Right ventricle myocardium superior (tissue), 1 donor: ENCODE measurements around the gene TMEM38A. TPM values are rescaled to one million over a fixed set of nuclear protein-coding genes. Genes with fewer than 3 reads are reported as not detected.
"Not testable (repeated sequence)": the region's sequence is repeated elsewhere in the genome, so short reads cannot be mapped to it uniquely, and the experiment has no call there.

Experiments used
- ATAC-seq: fragments of 200-7000 bp; cut with Tn5 transposase; one replicate; pipeline ENCODE4 v1.9.1; 2020; ENCODE audit warnings: mild to moderate bottlenecking; ENCODE audit not compliant: poor library complexity
- DNase-seq: peaks from one replicate; pipeline ENCODE4 v3.0.0-alpha.2; 2020
- intact Hi-C: fragments of 100-400 bp; cut with DNase I; formaldehyde crosslinking; loops from one replicate; pipeline ENCODE4 v1.11.2; 2022
- total RNA-seq: library from RNA; stranded (reverse); fragmentation: NEBNext Ultra II Directional; extraction: Animal tissue kit (Norgen Biotek cat#: 25700); gene quantifications from one replicate; pipeline ENCODE4 v1.2.1, GENCODE V29; 2021
- donor health status: DM: no; HTN: yes; CAD: no; lungs with severe emphysema.

The TMEM38A gene
- total RNA-seq, 1 donor from 2014 or later, result 44.6 TPM

GRCh38 chr19:16661480-16662034, 618 bp downstream of the TMEM38A start:
- DNase-seq (peak; percentile 78), ATAC-seq (peak; percentile 14)
- intact Hi-C loops, result no loop called here

GRCh38 chr19:16668176-16668575, 7.2 kb downstream of the TMEM38A start:
- ATAC-seq (no peak), DNase-seq (no peak)
- intact Hi-C loops, result no loop called here

- intact Hi-C loops, DNase-seq, ATAC-seq: not testable (repeated sequence)
These were observed 7.8 kb downstream of the TMEM38A start for GRCh38 chr19:16668702-16669101.

- no peak for DNase-seq
- no peak for ATAC-seq
- intact Hi-C loops, result no loop called here
These were observed 9.4 kb downstream of the TMEM38A start for GRCh38 chr19:16670291-16670690.

- DNase-seq, result peak; percentile 61
- peak; percentile 94 for ATAC-seq
These were observed 10.8 kb downstream of the TMEM38A start for GRCh38 chr19:16671652-16672274.

GRCh38 chr19:16673231-16673630, 12.3 kb downstream of the TMEM38A start:
- ATAC-seq (no peak), DNase-seq (no peak)
- intact Hi-C loops, result no loop called here

More at GRCh38 chr19:16671652-16672274, 10.8 kb downstream of the TMEM38A start:
- intact Hi-C loops, result no loop called here

- DNase-seq, intact Hi-C loops, ATAC-seq: not testable (repeated sequence)
These were observed 12.9 kb downstream of the TMEM38A start for GRCh38 chr19:16673839-16674238.

GRCh38 chr19:16676101-16676798, 15.3 kb downstream of the TMEM38A start:
- ATAC-seq (no peak), DNase-seq (no peak)
- intact Hi-C loops, result no loop called here

GRCh38 chr19:16677055-16677454, 16.1 kb downstream of the TMEM38A start:
- intact Hi-C loops, result no loop called here
- no peak for ATAC-seq
- DNase-seq, result no peak

- DNase-seq (no peak), ATAC-seq (no peak)
- intact Hi-C loops, result no loop called here
These were observed 17.6 kb downstream of the TMEM38A start for GRCh38 chr19:16678498-16678897.

- DNase-seq (no peak), ATAC-seq (no peak)
- intact Hi-C loops, result no loop called here
These were observed 18.9 kb downstream of the TMEM38A start for GRCh38 chr19:16679811-16680210.

GRCh38 chr19:16682539-16682938, 21.6 kb downstream of the TMEM38A start:
- intact Hi-C loops, result no loop called here
- no peak for ATAC-seq
- no peak for DNase-seq

- ATAC-seq, result no peak
- intact Hi-C loops, result no loop called here
- no peak for DNase-seq
These were observed 23.3 kb downstream of the TMEM38A start for GRCh38 chr19:16684216-16684615.

GRCh38 chr19:16688084-16688483, 27.1 kb downstream of the TMEM38A start:
- DNase-seq (no peak), ATAC-seq (no peak)
- intact Hi-C loops, result no loop called here

GRCh38 chr19:16698914-16699313, 38.0 kb downstream of the TMEM38A start:
- peak; percentile 83 for ATAC-seq

GRCh38 chr19:16702123-16702522, 41.2 kb downstream of the TMEM38A start:
- ATAC-seq (peak; percentile 83), DNase-seq (peak; percentile 54)
- intact Hi-C loops, result no loop called here

More at GRCh38 chr19:16698914-16699313, 38.0 kb downstream of the TMEM38A start:
- DNase-seq, result peak; percentile 71
- intact Hi-C loops, result no loop called here

GRCh38 chr19:16703677-16704076, 42.7 kb downstream of the TMEM38A start:
- intact Hi-C loops, result no loop called here
- ATAC-seq, result no peak
- DNase-seq, result no peak

GRCh38 chr19:16710870-16711269, 49.9 kb downstream of the TMEM38A start:
- ATAC-seq, DNase-seq, intact Hi-C loops: not testable (repeated sequence)

- intact Hi-C loops, ATAC-seq, DNase-seq: not testable (repeated sequence)
These were observed 51.4 kb downstream of the TMEM38A start for GRCh38 chr19:16712295-16712694.
